ENCODE results near the gene FSTL4. TPM values are rescaled to one million over a fixed set of nuclear protein-coding genes. Genes with fewer than 3 reads are reported as not detected.

The FSTL4 gene
- total and polyA plus RNA-seq, 2 of the 13 experiments (the other 11 are each of a cell fraction or from before 2014, with no cell fraction given): 2.1 to 3.0 TPM

GRCh38 chr5:133336121-133336968, 276.0 kb downstream of the FSTL4 start (continued):
- TF ChIP-seq, protein P1, sequence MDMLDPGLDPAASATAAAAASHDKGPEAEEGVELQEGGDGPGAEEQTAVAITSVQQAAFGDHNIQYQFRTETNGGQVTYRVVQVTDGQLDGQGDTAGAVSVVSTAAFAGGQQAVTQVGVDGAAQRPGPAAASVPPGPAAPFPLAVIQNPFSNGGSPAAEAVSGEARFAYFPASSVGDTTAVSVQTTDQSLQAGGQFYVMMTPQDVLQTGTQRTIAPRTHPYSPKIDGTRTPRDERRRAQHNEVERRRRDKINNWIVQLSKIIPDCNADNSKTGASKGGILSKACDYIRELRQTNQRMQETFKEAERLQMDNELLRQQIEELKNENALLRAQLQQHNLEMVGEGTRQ (IDR thresholded peaks at IDR 0.05; ENCODE audit: low read depth, low read length): no peak
- TF ChIP-seq, protein P1 (CRISPR knock-in tag; IDR thresholded peaks at IDR 0.05; ENCODE audit: borderline replicate concordance): no peak
- no peak for TF ChIP-seq TFDP1 (CRISPR knock-in tag; IDR thresholded peaks at IDR 0.05; ENCODE audit: borderline replicate concordance)
- no peak for TF ChIP-seq CC2D1A (CRISPR knock-in tag; IDR thresholded peaks at IDR 0.05)
- no peak for TF ChIP-seq HNRNPK (IDR thresholded peaks at IDR 0.05; ENCODE audit: low read depth, low read length, poor library complexity, severe bottlenecking)

- Histone ChIP-seq H3K9me3 (ENCODE audit: low read length) (no peaks in the 10 kb centered on the region), H2AFZ (ENCODE audit: low read length) (no peak overlapping the region), H3K36me3 (replicated peaks in 1 of 2; ENCODE audit: control insufficient read depth in 1 of 2, insufficient read depth in 2 of 2, low read length in 2 of 2) (no peaks in the 10 kb centered on the region), H3K27ac (ENCODE audit: extremely low read length, insufficient read depth, low read length) (no peak overlapping the region), H4K20me1 (ENCODE audit: insufficient read depth, low read length) (no peaks in the 10 kb centered on the region; the same call in 1 of the 2 replicates), H3K27me3 (ENCODE audit: control insufficient read depth in 1 of 2, insufficient read depth in 2 of 2, low read length in 2 of 2) (peaks cover 6 to 21% of the 10 kb centered on the region in 2 experiments; a peak in 4 of 5 replicates), H3K9ac (ENCODE audit: insufficient read depth, low read depth, low read length) (no peak overlapping the region), H3K4me2 (ENCODE audit: low read depth, low read length) (no peak overlapping the region), H3K79me2 (ENCODE audit: insufficient read depth, low read length) (no peaks in the 10 kb centered on the region), H3K4me1 (ENCODE audit: insufficient read depth, low read length) (no peaks in the 10 kb centered on the region), H3K4me3 (replicated peaks in 1 of 3; ENCODE audit: insufficient read depth in 1 of 3, low read depth in 2 of 3, low read length in 3 of 3) (no peak overlapping the region)
- in situ Hi-C loops (cut with HindIII; ENCODE audit: extremely low pct_ligation_motif_present, low pct_unique_long_range_greater_than_20kb) (no loop called here), intact Hi-C loops (cut with micrococcal nuclease; ENCODE audit: unreplicated experiment) (no loop called here)
- 19% methylated on average over 11 of the region's 14 CpGs for WGBS (ENCODE audit: low lambda C conversion rate)
- ATAC-seq (no peak), FAIRE-seq (no peak), DNase-seq (ENCODE audit: low spot score) (no peak)
- no TSS peak for BruUV-seq (replicated peaks)
- ChIA-PET POLR2A (no interaction called here), CTCF (ENCODE audit: low intra/inter-chr PET ratio, low total read pairs) (no interaction called here)
- TF ChIP-seq HMG20B (CRISPR knock-in tag; conservative IDR thresholded peaks at IDR 0.05): no peak
- no peak for TF ChIP-seq MIER2 (CRISPR knock-in tag; IDR thresholded peaks at IDR 0.05)
- no peak for TF ChIP-seq ELF4 (CRISPR knock-in tag; IDR thresholded peaks at IDR 0.05; ENCODE audit: borderline replicate concordance)
- TF ChIP-seq MATR3 (CRISPR knock-in tag; IDR thresholded peaks at IDR 0.05): no peak
- TF ChIP-seq FLYWCH1 (CRISPR knock-in tag; IDR thresholded peaks at IDR 0.05): no peak
- TF ChIP-seq, protein P2, sequence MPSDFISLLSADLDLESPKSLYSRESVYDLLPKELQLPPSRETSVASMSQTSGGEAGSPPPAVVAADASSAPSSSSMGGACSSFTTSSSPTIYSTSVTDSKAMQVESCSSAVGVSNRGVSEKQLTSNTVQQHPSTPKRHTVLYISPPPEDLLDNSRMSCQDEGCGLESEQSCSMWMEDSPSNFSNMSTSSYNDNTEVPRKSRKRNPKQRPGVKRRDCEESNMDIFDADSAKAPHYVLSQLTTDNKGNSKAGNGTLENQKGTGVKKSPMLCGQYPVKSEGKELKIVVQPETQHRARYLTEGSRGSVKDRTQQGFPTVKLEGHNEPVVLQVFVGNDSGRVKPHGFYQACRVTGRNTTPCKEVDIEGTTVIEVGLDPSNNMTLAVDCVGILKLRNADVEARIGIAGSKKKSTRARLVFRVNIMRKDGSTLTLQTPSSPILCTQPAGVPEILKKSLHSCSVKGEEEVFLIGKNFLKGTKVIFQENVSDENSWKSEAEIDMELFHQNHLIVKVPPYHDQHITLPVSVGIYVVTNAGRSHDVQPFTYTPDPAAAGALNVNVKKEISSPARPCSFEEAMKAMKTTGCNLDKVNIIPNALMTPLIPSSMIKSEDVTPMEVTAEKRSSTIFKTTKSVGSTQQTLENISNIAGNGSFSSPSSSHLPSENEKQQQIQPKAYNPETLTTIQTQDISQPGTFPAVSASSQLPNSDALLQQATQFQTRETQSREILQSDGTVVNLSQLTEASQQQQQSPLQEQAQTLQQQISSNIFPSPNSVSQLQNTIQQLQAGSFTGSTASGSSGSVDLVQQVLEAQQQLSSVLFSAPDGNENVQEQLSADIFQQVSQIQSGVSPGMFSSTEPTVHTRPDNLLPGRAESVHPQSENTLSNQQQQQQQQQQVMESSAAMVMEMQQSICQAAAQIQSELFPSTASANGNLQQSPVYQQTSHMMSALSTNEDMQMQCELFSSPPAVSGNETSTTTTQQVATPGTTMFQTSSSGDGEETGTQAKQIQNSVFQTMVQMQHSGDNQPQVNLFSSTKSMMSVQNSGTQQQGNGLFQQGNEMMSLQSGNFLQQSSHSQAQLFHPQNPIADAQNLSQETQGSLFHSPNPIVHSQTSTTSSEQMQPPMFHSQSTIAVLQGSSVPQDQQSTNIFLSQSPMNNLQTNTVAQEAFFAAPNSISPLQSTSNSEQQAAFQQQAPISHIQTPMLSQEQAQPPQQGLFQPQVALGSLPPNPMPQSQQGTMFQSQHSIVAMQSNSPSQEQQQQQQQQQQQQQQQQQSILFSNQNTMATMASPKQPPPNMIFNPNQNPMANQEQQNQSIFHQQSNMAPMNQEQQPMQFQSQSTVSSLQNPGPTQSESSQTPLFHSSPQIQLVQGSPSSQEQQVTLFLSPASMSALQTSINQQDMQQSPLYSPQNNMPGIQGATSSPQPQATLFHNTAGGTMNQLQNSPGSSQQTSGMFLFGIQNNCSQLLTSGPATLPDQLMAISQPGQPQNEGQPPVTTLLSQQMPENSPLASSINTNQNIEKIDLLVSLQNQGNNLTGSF (CRISPR knock-in tag; IDR thresholded peaks at IDR 0.05): no peak
- no peak for TF ChIP-seq FOXJ3 (CRISPR knock-in tag; IDR thresholded peaks at IDR 0.05; ENCODE audit: borderline replicate concordance)
Measured at GRCh38 chr5:133334796-133335639, 277.3 kb downstream of the FSTL4 start.

All from HepG2 (cell line).